Measurements from ENCODE around the gene IGFALS.
"Not testable (repeated sequence)": the region's sequence is repeated elsewhere in the genome, so short reads cannot be mapped to it uniquely, and the experiment has no call there.

The IGFALS gene

DNA sequence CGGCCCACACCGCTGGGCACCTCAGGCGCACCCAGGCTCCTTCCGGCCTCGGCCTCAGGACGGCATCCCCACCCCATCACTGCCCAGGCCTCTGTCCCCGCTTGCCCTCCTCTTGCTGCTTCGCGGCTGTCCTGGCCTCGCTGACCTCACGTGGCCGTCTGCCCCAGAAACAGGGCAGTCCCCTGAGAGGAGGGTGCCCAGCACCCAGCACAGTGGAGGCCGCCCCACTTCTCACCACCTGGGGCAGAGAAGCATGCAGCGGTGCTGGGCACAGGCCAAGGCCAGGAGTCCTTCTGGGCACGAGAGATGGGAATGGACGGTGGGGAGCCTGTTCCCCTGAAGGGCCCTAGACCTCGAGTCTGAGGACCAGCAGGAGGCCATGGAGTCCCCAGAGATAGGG is 24.2 kb upstream of the IGFALS start:
- DNase-seq: no peak

GRCh38 chr16:1817276-1817589 is 23.7 kb upstream of the IGFALS start:
- DNase-seq: no peak

- DNase-seq: no peak
Measured at GRCh38 chr16:1816396-1817275, 23.1 kb upstream of the IGFALS start.

DNA sequence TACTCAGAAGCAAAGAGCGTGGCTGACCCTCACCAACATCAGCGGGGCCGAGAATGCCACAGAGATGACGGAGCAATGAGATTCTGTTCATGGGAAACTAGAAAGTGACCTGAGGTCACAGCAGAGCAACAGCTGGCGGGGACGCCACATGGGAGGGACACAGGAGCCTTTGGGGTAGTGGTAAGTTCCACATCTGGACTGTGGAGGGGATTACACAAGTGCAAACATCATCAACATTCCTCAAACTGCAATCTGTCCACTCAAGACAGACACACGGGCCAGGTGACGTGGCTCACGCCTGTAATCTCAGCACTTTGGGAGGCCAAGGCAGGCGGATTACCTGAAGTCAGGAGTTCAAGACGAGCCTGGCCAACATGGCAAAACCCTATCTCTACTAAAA is 22.0 kb upstream of the IGFALS start:
- DNase-seq: no peak

DNA sequence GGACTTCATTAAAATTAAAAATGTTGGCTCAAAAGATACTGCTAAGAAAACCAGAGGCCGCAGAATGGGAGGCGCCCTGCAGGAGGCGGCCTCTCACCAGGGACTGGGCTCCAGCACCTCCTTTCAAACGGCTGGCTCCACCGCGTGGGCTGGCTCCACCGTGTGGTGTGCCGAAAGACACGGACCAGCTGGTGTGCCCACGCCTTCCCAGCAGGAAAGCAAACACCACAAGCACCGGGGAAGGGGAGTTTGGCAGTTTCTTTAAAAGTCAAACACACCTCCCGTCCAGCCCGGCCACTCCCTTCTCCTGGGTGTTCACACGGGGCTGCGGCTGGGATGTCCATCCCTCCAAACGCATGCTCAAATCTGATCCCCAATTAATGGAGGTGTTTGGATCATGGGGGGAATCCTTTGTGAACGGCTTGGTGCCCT is 19.2 kb upstream of the IGFALS start:
- peak; percentile 62 for DNase-seq

DNA sequence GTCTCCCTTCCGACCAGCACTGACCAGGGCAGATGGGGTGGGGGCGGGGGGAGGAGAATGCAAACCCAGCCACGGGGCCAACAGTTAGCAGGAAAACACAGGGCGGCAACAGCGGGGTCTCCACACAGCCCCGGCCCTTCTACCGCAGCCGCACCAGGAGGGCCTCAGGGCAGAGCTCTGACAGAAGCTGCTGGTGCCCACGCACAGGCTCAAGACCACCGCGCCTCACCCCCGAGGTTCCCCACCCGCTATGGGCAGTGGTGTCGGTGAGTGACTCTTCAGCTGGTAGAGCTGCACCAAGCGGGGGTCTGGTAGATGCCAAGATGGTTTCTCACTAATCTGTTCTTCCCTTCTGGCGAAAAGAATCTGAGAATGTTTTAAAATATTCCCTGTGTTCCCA is 17.0 kb upstream of the IGFALS start:
- DNase-seq: no peak

GRCh38 chr16:1810106-1810505 is 16.6 kb upstream of the IGFALS start:
- no peak for DNase-seq

DNA sequence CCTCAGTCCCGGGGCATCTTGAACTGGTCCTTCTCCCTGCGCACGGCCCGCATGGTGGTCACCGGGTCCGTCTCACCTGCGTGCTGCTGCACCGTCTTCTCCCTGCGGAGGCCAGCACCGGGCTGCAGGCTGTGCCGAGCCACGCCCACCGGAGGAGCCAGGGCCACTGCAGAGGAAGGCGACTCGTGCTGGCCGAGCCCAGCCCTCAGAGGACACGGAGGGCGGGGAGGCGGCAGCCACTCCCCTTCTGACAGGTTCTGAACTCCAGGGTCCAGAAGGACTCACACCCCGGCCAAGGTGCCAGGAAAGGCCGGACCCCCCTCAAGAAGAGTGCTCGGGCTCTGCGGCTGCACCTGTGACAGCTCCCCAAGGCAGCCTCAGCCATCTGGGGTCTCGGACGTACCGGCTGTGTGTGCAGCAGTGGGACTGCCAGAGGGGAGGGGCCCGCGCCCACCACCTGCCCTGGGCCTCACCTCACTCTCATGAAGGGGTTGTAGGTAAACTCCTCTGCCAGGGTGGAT is 15.8 kb upstream of the IGFALS start:
- DNase-seq: no peak

DNA sequence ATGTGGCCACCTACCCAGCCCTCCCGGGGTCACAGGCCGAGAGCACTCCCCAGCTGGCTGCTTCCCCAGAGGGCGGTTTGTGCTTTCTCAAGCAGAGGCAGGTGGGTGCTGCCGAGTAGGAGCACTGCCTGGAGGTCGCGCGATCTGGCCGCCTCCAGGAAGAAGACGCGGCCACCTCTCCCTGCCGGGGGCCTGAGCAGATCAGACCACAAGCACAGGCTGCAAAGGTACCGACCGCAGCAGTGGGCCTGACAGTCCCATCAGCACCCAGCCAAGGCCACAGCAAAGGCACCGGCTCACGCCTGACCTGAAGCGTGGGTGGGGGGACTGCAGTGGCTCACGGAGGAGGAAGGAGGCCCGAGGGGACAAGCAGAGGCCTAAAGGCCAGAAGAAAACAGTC is 15.2 kb upstream of the IGFALS start:
- DNase-seq: no peak

DNA sequence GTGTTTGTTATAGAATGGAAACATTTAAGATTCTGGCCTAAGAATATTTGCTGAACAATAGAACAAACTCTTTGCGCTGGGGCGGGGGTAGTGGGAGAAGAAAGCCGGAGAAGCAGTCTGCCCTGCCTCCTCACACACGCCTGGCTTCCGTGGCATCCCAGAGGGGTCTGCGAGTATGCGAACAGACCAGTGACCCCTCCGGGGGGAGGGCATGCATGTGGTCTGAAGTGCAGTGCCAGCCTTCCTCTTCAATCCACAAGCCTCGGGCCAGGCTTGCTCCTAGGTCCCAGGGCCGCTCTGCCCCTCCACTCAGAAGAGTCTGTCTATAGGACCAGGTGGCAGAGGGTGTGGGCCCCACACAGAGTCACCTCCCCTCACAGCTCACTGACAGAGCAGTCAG is 14.1 kb upstream of the IGFALS start:
- no peak for DNase-seq

- DNase-seq: no peak
Measured at GRCh38 chr16:1800701-1801100, 7.2 kb upstream of the IGFALS start.

- not testable (repeated sequence) for DNase-seq
Measured at GRCh38 chr16:1799263-1799662, 5.8 kb upstream of the IGFALS start.

DNA sequence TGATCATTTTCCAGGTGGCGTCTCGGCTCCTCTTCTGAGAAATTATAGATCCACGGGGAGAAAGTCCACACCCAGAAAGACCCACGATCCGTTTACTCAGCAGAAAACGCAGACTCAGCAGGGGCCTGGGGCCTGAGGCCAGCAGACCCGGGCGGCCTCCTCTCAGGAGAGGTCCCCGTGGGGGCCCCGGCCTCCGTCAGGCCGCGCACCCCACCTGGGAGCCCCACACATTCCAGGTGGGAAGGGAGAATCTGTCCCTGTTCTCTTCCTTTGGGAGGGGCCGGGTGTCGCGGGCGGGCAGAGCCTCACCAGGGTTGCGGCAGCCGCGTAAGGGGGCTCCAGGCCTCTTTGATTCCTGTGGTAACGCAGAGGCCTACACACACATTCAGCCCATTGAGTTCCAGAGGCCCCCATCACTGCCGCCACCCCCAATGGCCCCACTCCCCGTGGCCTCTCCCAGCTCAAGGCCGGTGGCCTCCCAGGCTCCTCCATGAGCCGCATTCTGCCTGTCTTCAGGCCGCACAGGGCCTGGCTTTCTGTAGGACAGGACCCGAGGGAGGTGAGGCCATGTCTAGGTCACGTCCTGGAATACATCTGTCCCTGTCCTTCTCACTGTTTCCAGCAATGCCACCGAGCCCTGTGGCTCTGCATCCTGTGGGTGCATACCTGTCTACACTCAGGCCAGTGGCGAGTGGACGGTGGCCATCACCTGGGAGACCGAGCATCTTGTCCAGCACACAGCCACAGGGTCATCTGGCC is 1.6 kb upstream of the IGFALS start:
- DNase-seq: no peak

GRCh38 chr16:1794221-1794871 is 841 bp upstream of the IGFALS start:
- no peak for DNase-seq

GRCh38 chr16:1792836-1793577 is 498 bp downstream of the IGFALS start:
- DNase-seq: no peak

- no peak for DNase-seq
Measured at GRCh38 chr16:1791943-1792812, 1.3 kb downstream of the IGFALS start.

DNA sequence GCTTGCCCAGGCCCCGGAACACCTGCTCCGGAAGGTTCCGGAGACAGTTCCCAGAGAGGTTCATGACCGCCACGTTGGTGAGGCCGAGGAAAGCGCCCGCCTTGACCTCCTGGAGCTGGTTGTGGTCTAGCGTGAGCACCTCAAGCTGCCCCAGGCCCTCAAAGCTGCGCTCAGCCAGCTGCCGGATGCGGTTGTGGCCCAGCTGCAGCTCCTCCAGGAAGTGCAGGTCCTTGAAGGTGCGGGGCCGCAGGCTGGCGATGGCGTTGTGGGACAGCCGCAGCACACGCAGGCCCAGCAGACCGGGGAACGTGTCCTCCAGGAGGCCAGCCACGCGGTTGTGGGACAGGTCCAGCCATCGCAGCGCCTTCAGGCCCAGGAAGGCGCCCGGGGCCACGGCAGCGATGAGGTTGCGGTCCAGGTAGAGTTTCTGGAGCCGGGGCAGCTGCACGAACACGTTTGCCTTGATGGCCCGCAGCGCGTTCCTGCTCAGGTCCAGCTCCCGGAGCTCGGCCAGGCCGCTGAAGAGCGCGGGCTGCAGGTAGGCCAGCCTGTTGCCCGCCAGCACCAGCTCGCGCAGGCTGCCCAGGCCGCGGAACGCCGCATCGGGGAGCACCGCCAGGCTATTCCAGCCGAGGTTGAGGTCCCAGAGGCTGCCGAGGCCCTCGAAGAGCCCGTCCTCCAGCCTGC is 2.1 kb downstream of the IGFALS start:
- no peak for DNase-seq

- DNase-seq: no peak
Measured at GRCh38 chr16:1790611-1791255, 2.8 kb downstream of the IGFALS start.

- no peak for DNase-seq
Measured at GRCh38 chr16:1790261-1790610, 3.3 kb downstream of the IGFALS start.

GRCh38 chr16:1789643-1790045 is 3.9 kb downstream of the IGFALS start:
- DNase-seq: peak; percentile 25

DNA sequence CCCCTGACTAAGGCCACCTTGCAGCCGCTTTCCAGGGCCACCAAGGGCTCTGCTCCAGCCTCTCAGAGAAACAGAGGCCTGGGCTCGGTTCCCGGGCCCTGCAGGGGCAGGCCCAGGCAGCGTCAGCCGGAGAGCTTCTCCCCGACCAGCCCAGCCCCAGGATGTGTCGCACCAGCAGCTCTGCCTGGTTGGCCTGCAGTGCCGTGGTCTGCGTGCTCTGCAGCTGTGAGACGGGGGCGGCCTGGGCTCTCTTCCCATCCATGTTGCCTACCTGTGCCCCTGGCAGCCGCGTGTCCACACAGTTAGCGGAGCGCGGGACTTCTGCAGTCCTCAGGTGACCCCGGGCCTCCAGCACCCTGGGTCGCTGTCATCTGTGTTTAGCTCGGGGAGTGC is 4.8 kb downstream of the IGFALS start:
- DNase-seq: peak; percentile 35
